ENCODE measurements around the gene LRRC8C. TPM values are rescaled to one million over a fixed set of nuclear protein-coding genes. Genes with fewer than 3 reads are reported as not detected.

The LRRC8C gene
- total RNA-seq, 1 donor, result 10.8 TPM

DNA sequence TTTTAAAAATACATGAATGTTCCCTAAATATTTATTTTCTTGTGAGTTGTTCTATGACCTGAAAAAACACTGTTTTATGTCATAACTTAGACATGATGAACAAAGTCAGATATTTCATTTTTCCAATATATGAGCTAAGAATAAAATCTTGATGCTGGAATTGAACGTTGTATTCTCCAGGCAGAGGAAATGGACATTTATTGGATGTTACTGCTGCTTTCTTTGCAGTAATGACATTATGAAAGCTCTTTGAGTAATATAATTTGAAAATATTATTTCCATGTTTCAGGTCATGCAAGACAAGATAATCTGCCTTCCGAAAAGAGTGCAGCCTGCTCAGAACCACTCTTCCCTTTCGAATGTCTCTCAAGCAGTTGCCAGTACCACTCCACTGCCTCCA is 79.5 kb downstream of the LRRC8C start:
- no peak overlapping the region for H3K4me3 ChIP-seq (ENCODE audit: low read depth, low read length)
- DNase-seq (ENCODE audit: low read depth), result no peak
- TF ChIP-seq, protein P1, sequence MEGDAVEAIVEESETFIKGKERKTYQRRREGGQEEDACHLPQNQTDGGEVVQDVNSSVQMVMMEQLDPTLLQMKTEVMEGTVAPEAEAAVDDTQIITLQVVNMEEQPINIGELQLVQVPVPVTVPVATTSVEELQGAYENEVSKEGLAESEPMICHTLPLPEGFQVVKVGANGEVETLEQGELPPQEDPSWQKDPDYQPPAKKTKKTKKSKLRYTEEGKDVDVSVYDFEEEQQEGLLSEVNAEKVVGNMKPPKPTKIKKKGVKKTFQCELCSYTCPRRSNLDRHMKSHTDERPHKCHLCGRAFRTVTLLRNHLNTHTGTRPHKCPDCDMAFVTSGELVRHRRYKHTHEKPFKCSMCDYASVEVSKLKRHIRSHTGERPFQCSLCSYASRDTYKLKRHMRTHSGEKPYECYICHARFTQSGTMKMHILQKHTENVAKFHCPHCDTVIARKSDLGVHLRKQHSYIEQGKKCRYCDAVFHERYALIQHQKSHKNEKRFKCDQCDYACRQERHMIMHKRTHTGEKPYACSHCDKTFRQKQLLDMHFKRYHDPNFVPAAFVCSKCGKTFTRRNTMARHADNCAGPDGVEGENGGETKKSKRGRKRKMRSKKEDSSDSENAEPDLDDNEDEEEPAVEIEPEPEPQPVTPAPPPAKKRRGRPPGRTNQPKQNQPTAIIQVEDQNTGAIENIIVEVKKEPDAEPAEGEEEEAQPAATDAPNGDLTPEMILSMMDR (IDR thresholded peaks at IDR 0.05; ENCODE audit: insufficient read depth, low read depth, low read length), result no peak

DNA sequence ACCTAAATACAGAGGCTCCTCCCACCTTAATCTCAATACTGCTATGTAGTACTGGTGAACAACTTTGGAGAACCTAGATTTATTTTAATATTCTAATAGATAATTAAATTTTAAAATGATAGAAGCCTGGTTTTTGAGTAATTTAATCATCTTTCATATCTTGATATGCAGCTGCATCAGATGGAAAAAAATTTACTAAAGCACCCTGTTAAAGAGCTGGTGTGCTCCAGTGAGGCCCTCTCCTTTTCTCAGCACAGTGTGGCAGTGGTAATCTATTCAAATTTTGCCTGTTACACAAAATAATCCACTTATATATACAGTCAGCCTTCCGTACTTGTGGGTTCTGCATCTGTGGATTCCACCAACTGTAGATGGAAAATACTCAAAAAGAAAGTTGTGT is 82.8 kb downstream of the LRRC8C start:
- DNase-seq (ENCODE audit: low read depth), result no peak
- TF ChIP-seq, protein P1 (IDR thresholded peaks at IDR 0.05; ENCODE audit: insufficient read depth, low read depth, low read length), result no peak
- H3K4me3 ChIP-seq (ENCODE audit: low read depth, low read length), result no peak overlapping the region

DNA sequence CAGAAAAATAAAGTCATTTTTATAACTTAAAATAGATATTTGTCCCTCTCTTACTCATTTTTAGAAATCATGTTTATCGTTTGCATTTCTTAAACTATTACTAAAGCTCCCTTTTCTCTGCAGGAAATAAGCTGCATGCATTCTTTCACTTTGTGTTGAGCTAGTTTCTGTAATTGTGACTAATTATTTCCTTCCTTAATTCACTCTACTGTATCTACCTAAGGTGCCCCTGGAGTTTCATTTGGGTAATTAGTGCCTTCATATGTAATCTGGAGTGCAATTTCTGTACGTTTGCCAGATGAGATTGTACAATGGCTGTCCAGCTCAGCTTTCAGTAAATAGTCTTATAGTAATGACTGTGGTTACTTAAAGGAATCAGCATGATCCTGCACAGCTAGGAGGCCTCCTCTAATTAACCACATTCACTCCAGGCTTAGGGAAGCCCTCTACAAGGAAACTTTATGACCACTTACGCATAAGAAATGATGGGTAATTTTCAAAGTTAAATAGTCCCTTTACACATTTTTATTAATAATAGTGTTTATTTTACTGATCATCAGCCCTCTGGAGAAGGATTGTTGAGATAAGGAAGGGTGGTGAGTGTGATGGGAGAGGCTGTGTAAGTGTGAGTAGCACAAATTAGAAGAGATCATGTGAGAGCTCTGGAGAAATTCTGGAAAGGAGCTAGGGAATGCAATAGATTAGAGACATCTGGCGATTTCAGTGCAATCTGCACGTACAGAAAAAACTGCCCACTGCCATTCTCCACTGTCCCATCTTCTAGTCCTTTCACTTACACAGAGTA is 86.8 kb downstream of the LRRC8C start:
- TF ChIP-seq, protein P1 (IDR thresholded peaks at IDR 0.05; ENCODE audit: insufficient read depth, low read depth, low read length), result no peak
- peak overlapping the region; percentile 23 for H3K4me3 ChIP-seq (ENCODE audit: low read depth, low read length)
- DNase-seq (ENCODE audit: low read depth), result peak; percentile 79

DNA sequence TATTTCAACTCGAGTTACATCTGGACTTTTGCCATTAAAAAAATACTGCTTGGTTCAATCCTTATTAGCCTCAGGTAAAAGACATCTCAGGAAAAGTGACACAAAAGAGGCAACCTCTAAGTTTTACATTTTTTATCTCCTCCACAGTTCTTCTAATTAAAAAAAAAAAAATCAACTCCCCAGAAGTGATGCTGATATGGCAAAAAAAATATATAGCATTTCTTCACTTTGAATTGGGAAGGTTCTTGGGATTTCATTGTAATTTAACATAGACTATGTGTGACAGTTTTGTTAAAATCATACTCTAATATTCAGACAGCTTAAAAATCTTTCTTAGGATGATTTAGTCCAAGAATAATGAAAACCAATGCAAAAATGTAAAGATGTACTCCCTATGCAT is 87.9 kb downstream of the LRRC8C start:
- no peak for DNase-seq (ENCODE audit: low read depth)
- TF ChIP-seq, protein P1 (IDR thresholded peaks at IDR 0.05; ENCODE audit: insufficient read depth, low read depth, low read length), result no peak
- H3K4me3 ChIP-seq (ENCODE audit: low read depth, low read length), result no peak overlapping the region

DNA sequence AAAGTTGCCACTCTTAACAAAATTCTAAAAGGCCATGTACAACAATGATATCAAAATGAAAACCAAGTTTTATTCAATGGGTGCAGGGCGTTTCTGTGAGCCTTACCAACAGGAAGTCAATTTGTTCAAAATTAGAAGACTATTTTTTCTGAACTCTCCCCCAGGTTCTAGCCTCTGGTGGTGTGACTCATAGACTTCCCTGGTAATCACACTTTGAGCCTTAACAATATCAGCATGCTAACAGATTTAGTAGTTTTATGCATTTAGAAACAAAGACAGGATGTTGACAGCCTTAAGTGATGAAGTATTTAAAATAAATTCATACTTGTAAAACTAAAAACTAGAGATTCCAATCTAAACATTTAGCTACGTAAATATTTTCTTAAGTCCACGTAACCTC is 88.4 kb downstream of the LRRC8C start:
- TF ChIP-seq, protein P1 (IDR thresholded peaks at IDR 0.05; ENCODE audit: insufficient read depth, low read depth, low read length), result no peak
- peak; percentile 70 for DNase-seq (ENCODE audit: low read depth)
- H3K4me3 ChIP-seq (ENCODE audit: low read depth, low read length), result no peak overlapping the region

DNA sequence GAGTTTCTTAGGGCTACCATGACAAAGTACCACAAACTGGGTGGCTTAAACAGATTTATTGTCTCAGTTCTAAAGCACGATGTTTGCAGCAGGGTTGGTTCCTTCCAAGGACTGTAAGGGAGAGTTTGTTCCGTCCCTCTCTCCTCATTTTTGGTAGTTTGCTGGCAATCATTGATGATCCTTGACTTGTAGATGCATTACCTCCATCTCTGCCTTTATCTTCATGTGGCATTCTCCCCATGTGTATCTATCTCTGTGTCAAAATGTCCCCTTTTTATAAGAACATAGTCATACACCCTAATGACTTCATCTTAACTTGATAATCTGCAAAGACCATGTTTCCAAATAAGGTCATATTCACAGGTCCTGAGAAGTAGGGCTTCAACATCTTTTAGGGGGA is 90.2 kb downstream of the LRRC8C start:
- TF ChIP-seq, protein P1 (IDR thresholded peaks at IDR 0.05; ENCODE audit: insufficient read depth, low read depth, low read length), result no peak
- DNase-seq (ENCODE audit: low read depth), result no peak
- H3K4me3 ChIP-seq (ENCODE audit: low read depth, low read length), result no peak overlapping the region

DNA sequence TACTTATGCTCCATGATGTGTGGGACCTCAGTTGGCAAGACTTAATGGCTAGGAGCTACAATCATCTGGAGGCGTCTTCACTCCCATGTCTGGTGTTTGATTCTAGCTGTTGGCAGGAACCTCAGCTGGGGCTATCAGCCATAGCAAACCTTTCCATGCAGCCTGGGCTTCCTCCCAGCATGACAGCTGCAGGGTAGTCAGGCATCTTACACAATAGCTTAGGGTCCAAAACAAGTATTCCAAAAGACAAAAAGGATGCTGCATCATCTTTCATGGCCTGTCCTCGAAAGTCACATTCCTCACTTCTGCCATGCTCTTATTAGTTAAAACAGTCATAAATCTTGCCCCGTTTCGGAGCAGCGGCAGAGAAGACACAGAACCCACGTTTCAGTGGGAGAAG is 90.9 kb downstream of the LRRC8C start:
- TF ChIP-seq, protein P1 (IDR thresholded peaks at IDR 0.05; ENCODE audit: insufficient read depth, low read depth, low read length), result no peak
- DNase-seq (ENCODE audit: low read depth), result peak; percentile 38
- no peak overlapping the region for H3K4me3 ChIP-seq (ENCODE audit: low read depth, low read length)

Measured in fibroblast of villous mesenchyme (primary cell).